GM04503 (cell line): ENCODE data around the gene RNASE7.

Source experiments
- DNase-seq: peaks from one replicate; pipeline ENCODE4 v3.0.0-alpha.2; 2012; ENCODE audit warnings: low read depth

The RNASE7 gene

DNA sequence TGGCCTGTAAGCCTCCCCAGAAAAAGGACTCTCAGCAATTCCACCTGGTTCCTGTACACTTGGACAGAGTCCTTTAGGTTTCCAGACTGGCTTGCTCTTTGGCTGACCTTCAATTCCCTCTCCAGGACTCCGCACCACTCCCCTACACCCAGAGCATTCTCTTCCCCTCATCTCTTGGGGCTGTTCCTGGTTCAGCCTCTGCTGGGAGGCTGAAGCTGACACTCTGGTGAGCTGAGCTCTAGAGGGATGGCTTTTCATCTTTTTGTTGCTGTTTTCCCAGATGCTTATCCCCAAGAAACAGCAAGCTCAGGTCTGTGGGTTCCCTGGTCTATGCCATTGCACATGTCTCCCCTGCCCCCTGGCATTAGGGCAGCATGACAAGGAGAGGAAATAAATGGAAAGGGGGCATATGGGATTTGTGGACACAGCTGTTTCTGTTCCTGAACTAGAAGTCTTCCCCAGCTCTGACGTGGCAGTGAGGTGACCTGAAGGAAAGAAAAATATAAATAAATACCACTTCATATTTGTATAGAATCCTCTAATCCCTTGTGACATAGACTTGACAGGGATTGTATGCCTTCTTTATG is 1.3 kb downstream of the RNASE7 start:
- no peak for DNase-seq

DNA sequence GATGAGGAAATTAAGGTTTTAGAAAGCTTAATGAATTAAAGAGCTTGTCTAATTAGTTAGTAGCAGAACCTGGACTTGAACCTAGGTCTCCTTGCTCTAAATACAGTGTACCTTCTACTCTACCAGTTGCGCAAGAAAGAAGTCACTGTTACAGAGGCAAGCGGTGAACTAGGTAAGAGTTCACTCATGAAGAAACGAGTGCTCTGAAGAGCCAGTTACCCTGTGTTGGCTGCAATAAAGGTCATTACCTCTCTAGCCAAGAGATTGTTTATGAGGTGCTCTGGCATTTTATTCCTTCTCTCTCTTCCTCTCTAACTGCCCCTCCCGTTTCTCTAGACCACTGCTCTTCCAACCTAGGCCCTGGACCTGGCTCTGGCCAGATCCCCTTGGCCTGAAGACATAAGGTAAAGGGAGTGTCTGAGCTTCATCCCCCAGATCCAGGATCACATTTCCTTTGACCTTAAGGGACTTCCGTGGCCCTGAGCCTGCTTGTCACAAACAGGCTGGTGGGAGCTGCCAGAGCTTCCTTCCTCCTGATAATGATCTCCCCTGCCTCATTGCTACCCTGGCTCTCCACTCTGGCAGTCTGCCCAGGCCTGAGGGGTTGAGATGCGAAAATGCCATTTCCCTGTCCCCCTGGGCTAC is 1.9 kb downstream of the RNASE7 start:
- no peak for DNase-seq

DNA sequence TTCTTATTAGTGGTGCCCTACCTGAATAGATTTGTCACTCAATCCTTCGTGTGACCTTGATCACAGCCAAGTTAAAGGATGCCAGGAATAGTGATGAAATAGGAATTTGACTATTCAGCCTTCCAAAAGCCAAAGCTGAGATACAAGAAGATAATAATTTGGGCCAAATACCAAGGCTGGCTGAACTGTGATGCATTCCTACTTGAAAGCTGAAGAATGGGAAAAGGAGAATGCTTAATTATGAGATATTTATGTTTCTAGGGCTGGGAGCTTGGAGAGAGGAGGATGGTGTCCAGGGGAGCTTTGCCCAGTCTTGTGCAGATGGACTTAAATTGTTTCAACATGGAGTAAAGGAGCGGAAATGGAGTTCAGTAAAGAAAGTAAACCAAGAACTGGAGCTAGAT is 5.2 kb downstream of the RNASE7 start:
- peak; percentile 88 for DNase-seq

DNA sequence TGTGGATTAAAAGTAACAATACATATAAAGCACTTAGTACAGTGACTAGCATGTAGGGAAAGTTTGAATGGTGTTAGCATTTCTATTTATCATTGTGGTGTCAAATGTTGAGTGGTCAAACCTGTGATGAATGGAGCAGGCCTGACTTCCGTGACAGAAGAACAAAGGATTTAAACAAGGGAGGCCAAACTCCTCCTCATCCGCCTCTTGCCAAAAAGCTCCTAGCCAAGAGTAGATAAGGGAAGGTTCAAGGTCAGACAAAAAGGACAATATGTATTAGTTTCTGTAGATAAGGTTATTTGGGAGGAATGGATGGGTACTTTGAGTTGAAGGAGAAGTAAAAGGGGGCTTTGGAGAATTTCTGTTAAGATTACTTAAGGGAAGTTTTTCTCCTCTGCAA is 6.5 kb downstream of the RNASE7 start:
- no peak for DNase-seq

DNA sequence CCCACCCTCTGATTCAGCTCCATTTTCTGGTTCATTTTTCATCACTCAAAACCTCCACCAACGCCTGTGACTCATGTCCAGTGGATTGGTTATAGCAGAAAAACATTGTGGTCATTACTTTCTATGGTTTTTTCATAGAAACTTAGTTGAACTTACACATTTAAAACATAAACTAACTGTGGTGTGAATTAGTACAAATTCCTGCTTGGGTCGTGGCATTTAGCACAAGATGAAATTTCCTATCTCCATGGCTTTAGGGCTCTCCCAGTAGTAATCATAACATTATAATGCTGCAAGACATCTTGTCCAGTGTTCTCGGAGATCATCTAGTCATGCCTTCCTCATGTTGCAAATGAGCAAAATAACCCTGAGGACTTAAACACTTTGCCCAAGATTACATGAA is 7.1 kb downstream of the RNASE7 start:
- DNase-seq = no peak

DNA sequence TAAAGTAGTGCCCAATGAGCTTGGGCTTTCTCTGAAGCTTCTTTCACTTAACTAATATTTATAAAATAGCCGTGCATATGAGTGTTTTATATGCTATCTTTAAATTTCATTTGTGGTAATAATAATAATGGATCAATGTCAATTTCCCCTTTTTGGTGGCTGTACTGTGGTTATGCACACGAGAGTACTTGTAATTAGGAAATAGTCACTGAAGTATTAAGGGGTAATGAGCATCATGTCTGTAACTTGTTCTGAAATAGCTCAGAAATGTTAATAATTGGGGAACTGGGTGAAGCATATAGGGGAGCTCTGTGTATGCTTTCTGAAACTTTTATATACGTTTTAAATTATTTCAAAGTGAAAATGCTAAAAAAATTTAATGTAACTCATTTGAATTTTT is 8.4 kb downstream of the RNASE7 start:
- no peak for DNase-seq

DNA sequence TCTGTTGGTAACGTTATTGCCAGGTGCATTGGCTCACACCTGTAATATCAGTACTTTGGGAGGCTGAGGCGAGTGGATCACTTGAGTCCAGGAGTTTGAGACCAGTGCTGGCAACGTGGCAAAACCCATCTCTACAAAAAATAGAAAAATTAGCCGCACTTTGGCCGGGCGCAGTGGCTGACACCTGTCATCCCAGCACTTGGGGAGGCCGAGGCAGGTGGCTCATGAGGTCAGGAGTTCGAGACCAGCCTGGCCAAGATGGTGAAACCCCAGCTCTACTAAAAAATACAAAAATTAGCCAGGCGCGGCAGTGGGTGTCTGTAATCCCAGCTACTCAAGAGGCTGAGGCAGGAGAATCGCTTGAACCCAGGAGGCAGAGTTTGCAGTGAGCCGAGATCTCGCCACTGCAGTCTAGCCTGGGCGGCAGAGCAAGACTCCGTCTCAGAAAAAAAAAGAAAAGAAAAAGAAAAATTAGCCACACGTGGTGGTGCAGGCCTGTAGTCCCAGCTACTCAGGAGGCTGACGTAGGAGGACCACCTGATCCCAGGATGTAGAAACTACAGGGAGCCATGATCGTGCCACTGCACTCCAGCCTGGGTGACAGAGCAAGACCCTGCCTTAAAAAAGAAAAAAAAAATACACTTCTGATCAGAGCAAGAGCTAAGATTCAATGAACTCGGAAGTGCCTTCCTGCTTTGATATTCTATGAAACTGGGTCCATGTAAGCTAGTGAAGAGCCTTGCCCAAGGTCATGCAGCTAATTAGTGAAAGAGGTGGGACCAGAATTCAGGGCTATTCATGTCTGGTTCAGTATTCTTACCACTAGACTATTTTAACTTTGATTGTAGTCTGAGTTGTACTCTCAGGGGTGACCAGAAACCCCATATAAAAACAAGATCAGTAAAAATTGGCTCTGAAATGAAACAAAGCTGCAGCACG is 11.3 kb downstream of the RNASE7 start:
- DNase-seq = no peak

DNA sequence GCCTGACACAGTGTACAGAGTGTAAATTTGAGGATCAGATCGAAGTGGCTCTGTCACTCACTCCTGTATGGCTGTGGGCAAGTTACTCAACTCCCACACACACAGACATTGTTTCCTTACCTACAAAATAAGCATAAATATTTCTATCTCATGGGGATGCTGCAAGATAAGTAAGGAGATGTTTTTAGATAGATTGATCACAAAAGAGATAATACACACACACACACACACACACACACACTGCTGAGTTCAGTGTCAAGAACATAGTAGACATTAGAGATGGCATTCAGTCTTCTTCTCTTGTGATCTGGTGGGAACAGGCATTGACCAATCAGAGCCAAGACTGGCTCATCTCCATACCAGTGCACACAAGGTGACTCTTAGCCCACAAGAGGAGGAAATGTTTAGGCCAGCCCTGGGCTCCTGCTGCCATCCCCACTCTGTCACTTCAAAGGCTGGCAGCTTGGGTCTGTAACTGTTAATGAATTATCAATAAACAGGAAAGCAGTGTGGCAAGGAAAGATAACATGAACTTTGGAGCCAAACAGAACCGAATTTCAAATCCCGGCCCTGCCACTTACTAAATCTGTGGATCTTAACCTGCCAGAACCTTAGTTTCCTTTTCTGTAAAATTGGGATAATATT is 12.1 kb downstream of the RNASE7 start:
- no peak for DNase-seq

DNA sequence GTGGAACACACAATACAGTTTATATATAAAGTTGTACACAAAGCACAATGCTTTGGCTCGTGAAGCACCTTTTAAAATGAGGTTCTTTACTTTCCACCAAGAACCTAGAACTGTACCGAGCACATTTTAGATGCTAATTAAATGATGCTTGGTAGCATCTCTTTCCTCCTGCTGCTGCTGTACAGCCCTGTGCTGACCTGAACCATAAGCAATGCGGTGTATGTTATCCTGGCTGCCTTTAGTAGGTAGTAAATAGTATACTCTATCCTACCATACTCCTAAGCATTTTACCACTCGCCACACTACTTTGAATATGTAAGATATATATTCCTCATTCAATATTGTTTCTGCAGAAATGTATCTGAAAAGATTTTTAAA is 12.6 kb downstream of the RNASE7 start:
- DNase-seq = no peak

DNA sequence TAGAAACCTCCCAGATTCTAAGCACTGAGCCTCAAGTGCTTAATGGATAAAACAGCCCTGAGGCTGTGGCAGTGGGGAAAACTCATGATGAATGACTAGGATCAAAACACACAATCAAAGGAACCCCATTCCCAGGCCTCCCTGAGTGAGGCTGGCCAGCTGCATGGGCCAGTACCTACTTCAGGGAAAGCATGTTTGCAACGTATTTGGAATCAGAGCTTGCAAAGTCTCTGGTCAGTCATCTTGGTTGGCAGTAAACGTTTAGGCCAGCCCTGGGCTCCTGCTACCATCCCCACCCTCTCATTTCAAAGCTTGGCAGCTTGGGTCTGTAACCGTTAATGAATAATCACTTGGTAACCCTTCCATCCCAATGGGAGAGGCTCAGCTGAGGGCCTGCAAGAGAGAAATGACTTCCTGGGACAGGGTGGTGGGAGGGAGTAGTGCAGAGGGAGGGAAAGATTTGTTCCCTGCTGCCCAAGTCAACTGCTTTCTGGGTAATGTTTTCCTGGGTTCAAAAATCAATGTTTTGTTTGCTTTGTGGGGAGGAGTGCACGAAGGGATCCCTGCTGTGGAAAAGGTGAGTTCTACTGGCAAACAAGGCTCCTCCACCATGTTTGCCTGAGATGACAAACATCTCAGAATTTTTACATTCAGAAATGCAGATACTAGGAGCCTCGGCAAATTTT is 13.4 kb downstream of the RNASE7 start:
- DNase-seq = no peak

DNA sequence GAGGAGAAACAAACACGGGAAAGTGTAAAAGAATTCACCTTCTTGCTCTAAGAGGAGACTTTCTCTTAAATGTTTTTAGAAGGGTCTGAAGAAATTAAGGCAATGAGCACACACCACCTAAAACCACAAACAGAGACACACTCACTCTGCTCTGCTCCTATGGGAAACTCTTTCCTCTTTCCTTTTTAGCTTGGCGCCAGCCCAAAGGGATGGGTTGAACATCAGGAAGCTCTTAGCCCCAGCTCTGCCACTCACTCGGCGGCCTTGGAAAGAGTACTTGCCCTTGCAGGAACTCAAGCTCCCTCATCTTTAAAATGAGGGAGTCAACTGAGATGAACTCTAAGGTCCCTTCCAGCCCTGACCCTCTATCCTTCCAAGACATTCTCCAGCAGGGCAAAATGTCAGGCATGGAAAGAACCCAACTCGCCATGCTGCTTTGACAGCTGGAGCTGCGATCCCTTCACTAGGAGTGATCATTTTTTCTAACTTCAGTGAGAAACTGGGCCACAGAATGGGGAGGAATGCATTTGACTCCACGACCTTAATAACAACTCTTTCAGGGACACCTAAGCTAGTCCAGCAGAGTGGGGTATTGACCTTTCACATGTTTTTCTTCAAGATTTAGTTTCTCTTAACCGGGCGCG is 14.5 kb downstream of the RNASE7 start:
- no peak for DNase-seq

DNA sequence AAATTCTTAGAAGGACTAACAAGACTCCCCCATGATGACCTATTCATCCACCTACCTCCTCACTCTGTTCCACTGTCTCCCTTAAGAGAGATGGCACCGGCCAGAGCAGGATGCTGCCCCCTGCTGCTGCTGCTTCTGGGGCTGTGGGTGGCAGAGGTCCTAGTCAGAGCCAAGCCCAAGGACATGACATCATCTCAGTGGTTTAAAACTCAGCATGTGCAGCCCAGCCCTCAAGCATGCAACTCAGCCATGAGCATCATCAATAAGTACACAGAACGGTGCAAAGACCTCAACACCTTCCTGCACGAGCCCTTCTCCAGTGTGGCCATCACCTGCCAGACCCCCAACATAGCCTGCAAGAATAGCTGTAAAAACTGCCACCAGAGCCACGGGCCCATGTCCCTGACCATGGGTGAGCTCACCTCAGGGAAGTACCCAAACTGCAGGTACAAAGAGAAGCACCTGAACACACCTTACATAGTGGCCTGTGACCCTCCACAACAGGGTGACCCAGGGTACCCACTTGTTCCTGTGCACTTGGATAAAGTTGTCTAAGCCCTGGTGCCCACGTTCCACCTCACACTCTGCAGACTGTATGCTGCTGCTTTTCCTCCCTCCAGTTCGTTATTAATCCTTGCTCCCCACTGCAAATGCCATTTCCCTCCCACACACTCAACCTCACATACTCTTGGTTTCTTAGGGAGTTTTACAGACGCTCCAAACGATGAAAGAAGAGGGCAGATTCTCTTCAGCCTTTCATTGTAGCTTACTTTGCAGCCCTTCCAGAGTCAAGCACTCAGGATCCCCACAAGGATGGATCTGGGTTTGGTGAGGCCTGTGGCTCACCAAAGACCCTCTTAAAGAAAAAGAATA is 15.9 kb downstream of the RNASE7 start, which contains the start of gene RNASE8:
Gene RNASE8 (plus strand): TSS at position 20 of the 873 bp plus-strand sequence. CDS start 71 bp downstream, at position 91.
- no peak for DNase-seq

DNA sequence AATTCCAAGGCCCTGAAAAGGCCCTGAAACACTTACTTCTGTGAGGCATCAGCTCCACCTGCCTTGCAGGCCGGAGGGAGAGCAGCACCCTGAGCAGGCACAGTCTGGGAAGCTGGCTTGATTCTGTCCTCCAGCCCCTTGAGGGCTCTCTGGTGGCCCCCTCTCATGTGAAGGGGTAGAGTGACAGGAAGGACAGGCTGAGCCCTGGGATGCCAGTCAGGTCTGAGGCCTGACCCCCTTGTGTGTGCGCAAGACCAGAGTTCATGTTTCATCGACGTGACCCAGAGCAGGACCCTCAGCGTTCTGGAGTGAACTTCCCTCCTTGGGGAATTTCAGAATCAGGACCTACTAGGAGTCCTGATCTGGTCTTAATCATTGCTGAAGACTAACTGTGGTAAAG is 16.7 kb downstream of the RNASE7 start:
- no peak for DNase-seq

DNA sequence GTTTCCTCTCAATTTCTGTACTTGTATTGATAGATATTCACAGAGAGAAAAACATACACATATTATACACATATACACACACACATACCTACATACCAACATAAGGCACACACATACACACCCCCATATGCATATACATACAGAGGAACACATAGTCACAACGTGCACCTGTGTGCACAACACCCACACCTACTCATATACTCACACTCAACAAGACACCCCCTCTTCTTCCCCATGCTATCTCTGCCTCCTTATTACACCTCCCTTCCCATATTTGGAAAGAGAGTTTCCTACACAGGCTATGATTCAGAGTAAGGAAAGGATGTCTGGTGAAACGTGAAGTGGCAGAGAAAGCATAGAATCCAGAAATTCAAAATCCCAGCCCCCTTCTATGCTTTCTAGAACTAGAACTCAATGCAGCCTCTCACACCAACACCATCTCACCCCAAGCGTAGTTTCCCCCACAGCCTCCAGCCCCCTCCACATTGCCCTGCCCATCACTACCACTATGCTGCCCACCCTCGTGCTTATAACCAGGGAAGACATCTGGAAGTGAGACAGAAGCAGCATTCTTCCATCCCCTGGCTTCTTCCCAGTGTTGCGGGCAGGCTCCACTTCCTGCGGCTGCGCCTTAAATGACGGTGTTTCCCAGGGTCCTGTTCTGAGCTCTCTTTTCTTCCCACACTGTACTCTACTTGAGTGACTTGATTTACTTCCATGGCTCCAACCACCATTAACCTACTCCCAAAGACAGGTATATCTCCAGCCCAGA is 17.9 kb downstream of the RNASE7 start:
- no peak for DNase-seq

DNA sequence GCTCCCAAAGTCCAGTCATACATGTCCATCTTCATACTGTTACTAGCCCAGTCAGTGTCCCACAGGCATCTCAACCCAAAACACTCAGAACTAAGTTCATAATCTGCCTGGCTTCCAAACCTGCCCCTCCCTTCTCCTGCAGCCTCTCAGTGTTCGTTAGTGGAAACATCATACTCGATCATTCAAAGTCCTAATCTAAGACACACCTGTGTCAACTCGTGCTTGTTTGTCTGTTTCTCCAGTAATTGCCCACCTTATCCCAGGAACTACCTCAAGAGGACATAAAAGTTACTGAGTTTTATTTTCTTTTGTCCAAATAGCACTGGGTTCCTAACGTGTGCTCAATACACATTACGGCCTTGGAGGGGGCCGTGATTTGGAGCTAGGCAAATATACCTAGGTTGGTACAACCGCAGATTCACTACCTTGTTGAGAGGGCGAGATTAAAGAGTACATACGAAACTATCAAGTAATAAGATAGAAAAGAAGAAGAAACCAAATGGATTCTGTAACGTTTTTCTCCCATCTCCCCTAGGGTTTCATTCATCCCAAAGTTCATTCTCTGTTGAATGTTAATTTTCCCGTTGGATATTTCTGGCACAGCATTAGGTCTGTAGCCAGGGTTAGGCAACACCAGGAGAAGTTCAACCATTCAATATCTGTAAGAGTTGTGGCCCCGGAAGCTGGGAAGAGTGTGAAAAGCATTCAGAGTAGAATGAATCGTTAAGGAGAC is 18.6 kb downstream of the RNASE7 start:
- no peak for DNase-seq

DNA sequence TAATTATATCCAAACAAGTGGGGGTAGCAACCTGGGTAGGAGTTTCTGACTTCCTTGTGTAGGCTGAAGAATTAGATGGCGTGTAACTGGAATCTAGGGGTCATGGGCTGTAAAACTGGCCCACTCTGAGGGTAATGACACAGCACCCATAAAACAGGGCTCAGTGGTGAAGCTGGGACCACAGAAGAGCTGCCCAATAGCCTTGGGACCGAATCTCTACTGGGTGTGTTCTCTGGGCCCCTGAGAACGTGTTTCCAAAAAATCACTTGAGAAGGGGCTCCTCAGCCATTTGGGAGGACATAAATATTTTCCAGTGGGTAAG is 19.1 kb downstream of the RNASE7 start:
- DNase-seq = no peak

DNA sequence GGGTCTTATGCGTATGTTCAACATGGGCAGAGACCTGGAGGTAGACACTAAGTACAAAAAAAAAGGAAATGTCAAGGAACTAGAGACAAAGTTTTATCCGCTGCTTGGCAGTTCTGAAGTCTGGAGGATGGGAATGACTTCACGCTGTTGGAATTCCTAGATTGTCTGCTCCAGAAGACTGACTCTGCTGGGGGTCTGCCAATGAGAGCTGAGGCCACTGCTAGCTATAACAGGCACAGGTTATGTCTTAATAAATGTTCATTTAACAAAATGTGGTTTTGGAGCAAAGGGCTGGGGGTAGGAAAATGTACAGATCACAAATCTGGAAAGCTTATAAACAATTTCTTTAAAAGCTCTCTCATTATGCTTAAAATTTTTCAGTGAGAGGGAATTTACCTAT is 21.3 kb downstream of the RNASE7 start:
- no peak for DNase-seq

DNA sequence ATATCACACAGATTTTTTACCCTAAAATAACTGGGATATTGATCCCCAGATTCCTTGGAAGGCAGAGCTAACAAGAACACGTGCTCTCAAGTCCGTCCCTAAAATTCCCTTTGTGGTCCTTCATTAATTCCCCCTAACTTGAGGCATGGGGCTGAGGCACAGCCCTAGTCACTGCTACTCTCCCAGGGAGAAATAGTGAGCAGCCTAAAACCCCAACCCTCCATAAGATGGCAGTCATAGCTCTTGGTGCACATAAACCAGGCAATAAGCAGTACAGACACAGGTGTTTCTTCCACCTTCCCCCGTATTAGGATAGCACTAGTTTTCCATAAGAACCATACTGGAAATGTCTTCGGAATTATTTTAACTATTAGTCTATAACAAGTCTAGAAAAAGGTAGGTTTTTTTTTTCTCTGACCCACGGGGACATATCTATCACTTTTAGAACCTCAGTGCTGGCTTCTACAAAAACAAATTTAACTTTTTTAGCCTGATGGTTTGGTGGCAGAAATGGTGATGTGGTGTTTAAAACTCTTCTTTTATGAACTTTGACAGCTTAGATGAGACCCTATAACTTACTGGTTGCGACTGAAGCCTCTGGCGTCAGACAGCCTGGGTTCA is 24.8 kb downstream of the RNASE7 start:
- DNase-seq = no peak
